Panc1 (cell line): Measurements from ENCODE around the gene C9orf85.

Experiments
- POLR2AphosphoS5 ChIP-seq: IDR thresholded peaks from 2 replicates; pipeline ENCODE4 v1.6.1; 2012; ENCODE audit warnings: mild to moderate bottlenecking, low read depth, low read length, moderate library complexity
- TCF7L2 ChIP-seq: IDR thresholded peaks from 2 replicates; pipeline ENCODE4 v1.6.1; 2011; ENCODE audit warnings: mild to moderate bottlenecking, low read depth, low read length, inconsistent platforms
- TF ChIP-seq, protein P1 (sequence below): fragments of 450-650 bp; IDR thresholded peaks from 2 replicates; pipeline ENCODE4 v1.5.1; 2017; ENCODE audit warnings: mild to moderate bottlenecking
- TF ChIP-seq, protein P2 (sequence below), 2 experiments: IDR thresholded peaks; 2 replicates each; pipeline ENCODE4 v1.6.1; 2011 to 2012; ENCODE audit warnings: low read depth in 2 of 2, control low read depth in 1 of 2, low read length in 1 of 2, mild to moderate bottlenecking in 1 of 2, moderate library complexity in 1 of 2; ENCODE audit not compliant: insufficient read depth in 1 of 2

DNA sequence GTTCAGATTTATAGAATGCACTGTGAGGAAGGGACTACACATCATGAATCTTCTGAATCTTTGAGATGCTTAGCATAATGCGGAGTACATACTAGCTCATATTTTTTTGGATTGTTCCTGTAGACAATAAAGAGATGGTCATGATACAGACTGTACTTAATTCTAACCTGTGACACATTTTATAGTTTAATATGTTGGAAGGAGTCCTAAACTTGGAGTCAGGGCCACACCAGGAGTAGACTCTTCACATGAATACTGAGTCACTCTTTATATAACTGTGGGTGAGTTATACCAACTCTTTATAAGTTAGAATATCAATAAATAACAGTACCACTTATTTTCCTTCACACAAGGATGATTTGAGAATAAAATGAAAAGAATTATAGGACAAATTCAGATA lies 16.9 kb downstream of the C9orf85 start:
- TF ChIP-seq TCF7L2 (no peak), POLR2AphosphoS5 (no peak)
- TF ChIP-seq, protein P1, sequence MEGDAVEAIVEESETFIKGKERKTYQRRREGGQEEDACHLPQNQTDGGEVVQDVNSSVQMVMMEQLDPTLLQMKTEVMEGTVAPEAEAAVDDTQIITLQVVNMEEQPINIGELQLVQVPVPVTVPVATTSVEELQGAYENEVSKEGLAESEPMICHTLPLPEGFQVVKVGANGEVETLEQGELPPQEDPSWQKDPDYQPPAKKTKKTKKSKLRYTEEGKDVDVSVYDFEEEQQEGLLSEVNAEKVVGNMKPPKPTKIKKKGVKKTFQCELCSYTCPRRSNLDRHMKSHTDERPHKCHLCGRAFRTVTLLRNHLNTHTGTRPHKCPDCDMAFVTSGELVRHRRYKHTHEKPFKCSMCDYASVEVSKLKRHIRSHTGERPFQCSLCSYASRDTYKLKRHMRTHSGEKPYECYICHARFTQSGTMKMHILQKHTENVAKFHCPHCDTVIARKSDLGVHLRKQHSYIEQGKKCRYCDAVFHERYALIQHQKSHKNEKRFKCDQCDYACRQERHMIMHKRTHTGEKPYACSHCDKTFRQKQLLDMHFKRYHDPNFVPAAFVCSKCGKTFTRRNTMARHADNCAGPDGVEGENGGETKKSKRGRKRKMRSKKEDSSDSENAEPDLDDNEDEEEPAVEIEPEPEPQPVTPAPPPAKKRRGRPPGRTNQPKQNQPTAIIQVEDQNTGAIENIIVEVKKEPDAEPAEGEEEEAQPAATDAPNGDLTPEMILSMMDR = no peak
- TF ChIP-seq, protein P2, sequence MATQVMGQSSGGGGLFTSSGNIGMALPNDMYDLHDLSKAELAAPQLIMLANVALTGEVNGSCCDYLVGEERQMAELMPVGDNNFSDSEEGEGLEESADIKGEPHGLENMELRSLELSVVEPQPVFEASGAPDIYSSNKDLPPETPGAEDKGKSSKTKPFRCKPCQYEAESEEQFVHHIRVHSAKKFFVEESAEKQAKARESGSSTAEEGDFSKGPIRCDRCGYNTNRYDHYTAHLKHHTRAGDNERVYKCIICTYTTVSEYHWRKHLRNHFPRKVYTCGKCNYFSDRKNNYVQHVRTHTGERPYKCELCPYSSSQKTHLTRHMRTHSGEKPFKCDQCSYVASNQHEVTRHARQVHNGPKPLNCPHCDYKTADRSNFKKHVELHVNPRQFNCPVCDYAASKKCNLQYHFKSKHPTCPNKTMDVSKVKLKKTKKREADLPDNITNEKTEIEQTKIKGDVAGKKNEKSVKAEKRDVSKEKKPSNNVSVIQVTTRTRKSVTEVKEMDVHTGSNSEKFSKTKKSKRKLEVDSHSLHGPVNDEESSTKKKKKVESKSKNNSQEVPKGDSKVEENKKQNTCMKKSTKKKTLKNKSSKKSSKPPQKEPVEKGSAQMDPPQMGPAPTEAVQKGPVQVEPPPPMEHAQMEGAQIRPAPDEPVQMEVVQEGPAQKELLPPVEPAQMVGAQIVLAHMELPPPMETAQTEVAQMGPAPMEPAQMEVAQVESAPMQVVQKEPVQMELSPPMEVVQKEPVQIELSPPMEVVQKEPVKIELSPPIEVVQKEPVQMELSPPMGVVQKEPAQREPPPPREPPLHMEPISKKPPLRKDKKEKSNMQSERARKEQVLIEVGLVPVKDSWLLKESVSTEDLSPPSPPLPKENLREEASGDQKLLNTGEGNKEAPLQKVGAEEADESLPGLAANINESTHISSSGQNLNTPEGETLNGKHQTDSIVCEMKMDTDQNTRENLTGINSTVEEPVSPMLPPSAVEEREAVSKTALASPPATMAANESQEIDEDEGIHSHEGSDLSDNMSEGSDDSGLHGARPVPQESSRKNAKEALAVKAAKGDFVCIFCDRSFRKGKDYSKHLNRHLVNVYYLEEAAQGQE (IDR thresholded peaks at IDR 0.05; ENCODE audit: insufficient read depth in 1 of 2, low read depth in 2 of 2, low read length in 1 of 2) = no peak
